Esophagus muscularis mucosa (tissue), 4 donors: ENCODE data around the gene SLC4A4. TPM values are rescaled to one million over a fixed set of nuclear protein-coding genes. Genes with fewer than 3 reads are reported as not detected.
"Not testable (repeated sequence)": the region's sequence is repeated elsewhere in the genome, so short reads cannot be mapped to it uniquely, and the experiment has no call there.

Source experiments
- DNase-seq: peaks from one replicate; pipeline ENCODE4 v3.0.0-alpha.2; 2017; ENCODE audit errors: extremely low spot score
- H3K27ac ChIP-seq, 4 donors: fragments of 200-600 bp; sonication (generic); replicated peaks in 1 of 4; 1 replicate in 3 of 4; 2 replicates in 1 of 4; pipeline ENCODE4 v1.5.1; 2016 to 2019; ENCODE audit warnings: mild to moderate bottlenecking in 1 of 4
- H3K27me3 ChIP-seq, 4 donors: fragments of 200-600 bp; sonication (generic); one replicate each; pipeline versions ENCODE4 v1.5.1 to v1.6.0; 2016 to 2019
- H3K36me3 ChIP-seq, 4 donors: fragments of 200-600 bp; sonication (generic); one replicate each; pipeline ENCODE4 v1.5.1; 2016 to 2019
- H3K4me1 ChIP-seq, 4 donors: fragments of 200-600 bp; sonication (generic); one replicate each; pipeline ENCODE4 v1.5.1; 2016 to 2019
- H3K4me3 ChIP-seq, 4 donors: fragments of 200-600 bp; sonication (generic); 1 replicate in 2 of 4; 2 replicates in 2 of 4; pipeline ENCODE4 v1.5.1; 2016 to 2019; ENCODE audit warnings: mild to moderate bottlenecking in 4 of 4, moderate library complexity in 1 of 4
- H3K9me3 ChIP-seq, 4 donors: fragments of 200-600 bp; sonication (generic); 1 replicate in 3 of 4; 2 replicates in 1 of 4; pipeline ENCODE4 v1.5.1; 2016 to 2019
- EP300 ChIP-seq: sonication (generic); formaldehyde crosslinking; IDR thresholded peaks from one replicate; pipeline ENCODE4 v1.6.1; 2017; ENCODE audit warnings: antibody characterized with exemption
- POLR2A ChIP-seq: fragments of 450-650 bp; IDR thresholded peaks from one replicate; pipeline ENCODE4 v1.6.1; 2017; ENCODE audit warnings: antibody characterized with exemption, moderate library complexity, mild to moderate bottlenecking, low read depth
- POLR2AphosphoS5 ChIP-seq, 2 donors: sonication (generic); formaldehyde crosslinking; IDR thresholded peaks; one replicate each; pipeline ENCODE4 v1.6.1; 2017; ENCODE audit warnings: antibody characterized with exemption in 2 of 2
- WGBS: methylation state at CpG from one replicate; pipeline ENCODE4 v1.1.5; 2018; 5-methylcytosine and 5-hydroxymethylcytosine counted together
- intact Hi-C: fragments of 100-400 bp; cut with DNase I; formaldehyde crosslinking; loops from one replicate; pipeline ENCODE4 v1.15.1; 2023
- total RNA-seq, 4 donors: library from RNA; depleted of rRNA; stranded (reverse); fragments of >200 nt; gene quantifications; one replicate each; pipeline versions ENCODE4 v1.1.0 to v1.2.1, GENCODE V29; 2016
- TF ChIP-seq, protein P1 (sequence below), 3 experiments: fragments of 200-600 bp in 2 of 3; fragments of 450-650 bp in 1 of 3; sonication (generic) in 2 of 3; IDR thresholded peaks; one replicate each; pipeline ENCODE4 v1.5.1; 2017 to 2019; ENCODE audit warnings: antibody characterized with exemption in 3 of 3, mild to moderate bottlenecking in 2 of 3, moderate library complexity in 1 of 3

The SLC4A4 gene
- total RNA-seq, 4 donors from 2014 or later = 1.2 to 4.8 (median 2.7) TPM

GRCh38 chr4:71406459-71406963 lies 67.7 kb downstream of the SLC4A4 start:
- Histone ChIP-seq H3K4me1 (no peaks in the 10 kb centered on the region), H3K27ac (no peak overlapping the region), H3K4me3 (no peak overlapping the region), H3K36me3 (no peaks in the 10 kb centered on the region), H3K27me3 (no peaks in the 10 kb centered on the region), H3K9me3 (peaks cover 0 to 11% (median 9%) of the 10 kb centered on the region in 4 donors)
- intact Hi-C loops = no loop called here
- no peak for DNase-seq
- WGBS = 95% methylated on average over 1 of the region's 1 CpG
- TF ChIP-seq POLR2AphosphoS5 (IDR thresholded peaks at IDR 0.05) (no peak), POLR2A (no peak), EP300 (no peak)
- TF ChIP-seq, protein P1, sequence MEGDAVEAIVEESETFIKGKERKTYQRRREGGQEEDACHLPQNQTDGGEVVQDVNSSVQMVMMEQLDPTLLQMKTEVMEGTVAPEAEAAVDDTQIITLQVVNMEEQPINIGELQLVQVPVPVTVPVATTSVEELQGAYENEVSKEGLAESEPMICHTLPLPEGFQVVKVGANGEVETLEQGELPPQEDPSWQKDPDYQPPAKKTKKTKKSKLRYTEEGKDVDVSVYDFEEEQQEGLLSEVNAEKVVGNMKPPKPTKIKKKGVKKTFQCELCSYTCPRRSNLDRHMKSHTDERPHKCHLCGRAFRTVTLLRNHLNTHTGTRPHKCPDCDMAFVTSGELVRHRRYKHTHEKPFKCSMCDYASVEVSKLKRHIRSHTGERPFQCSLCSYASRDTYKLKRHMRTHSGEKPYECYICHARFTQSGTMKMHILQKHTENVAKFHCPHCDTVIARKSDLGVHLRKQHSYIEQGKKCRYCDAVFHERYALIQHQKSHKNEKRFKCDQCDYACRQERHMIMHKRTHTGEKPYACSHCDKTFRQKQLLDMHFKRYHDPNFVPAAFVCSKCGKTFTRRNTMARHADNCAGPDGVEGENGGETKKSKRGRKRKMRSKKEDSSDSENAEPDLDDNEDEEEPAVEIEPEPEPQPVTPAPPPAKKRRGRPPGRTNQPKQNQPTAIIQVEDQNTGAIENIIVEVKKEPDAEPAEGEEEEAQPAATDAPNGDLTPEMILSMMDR (IDR thresholded peaks at IDR 0.05) = no peak

DNA sequence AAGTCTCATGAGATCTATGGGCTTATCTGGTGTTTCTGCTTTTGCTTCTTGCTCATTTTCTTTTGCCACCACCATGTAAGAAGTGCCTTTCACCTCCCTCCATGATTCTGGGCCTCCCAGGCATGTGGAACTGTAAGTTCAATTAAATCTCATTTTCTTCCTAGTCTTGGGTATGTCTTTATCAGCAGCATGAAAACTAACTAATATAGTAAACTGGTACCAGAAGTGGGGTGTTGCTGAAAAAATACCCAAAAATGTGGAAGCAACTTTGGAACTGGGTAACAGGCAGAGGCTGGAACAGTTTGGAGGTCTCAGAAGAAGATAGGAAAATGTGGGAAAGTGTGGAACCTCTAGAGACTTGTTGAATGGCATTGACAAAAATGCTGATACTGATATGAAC lies 70.1 kb downstream of the SLC4A4 start:
- H3K27me3 ChIP-seq, H3K27ac ChIP-seq, DNase-seq, H3K4me1 ChIP-seq, intact Hi-C loops, H3K36me3 ChIP-seq, H3K4me3 ChIP-seq: not testable (repeated sequence)
- peaks cover 0 to 11% (median 9%) of the 10 kb centered on the region in 4 donors for H3K9me3 ChIP-seq

GRCh38 chr4:71411981-71412380 lies 73.2 kb downstream of the SLC4A4 start:
- Histone ChIP-seq H3K4me1 (no peaks in the 10 kb centered on the region), H3K27ac (no peak overlapping the region), H3K4me3 (no peak overlapping the region), H3K27me3 (no peaks in the 10 kb centered on the region), H3K9me3 (peaks cover 0 to 11% (median 9%) of the 10 kb centered on the region in 4 donors), H3K36me3 (no peaks in the 10 kb centered on the region)
- WGBS = 65% methylated on average over 2 of the region's 2 CpGs
- intact Hi-C loops = no loop called here
- TF ChIP-seq EP300 = no peak
- TF ChIP-seq POLR2AphosphoS5 (IDR thresholded peaks at IDR 0.05) = no peak
- TF ChIP-seq, protein P1 (IDR thresholded peaks at IDR 0.05) = no peak
- TF ChIP-seq POLR2A = no peak
- no peak for DNase-seq

- WGBS = 83% methylated on average over 2 of the region's 2 CpGs
- DNase-seq = no peak
- H3K4me1 ChIP-seq = no peaks in the 10 kb centered on the region
- H3K9me3 ChIP-seq = no peaks in the 10 kb centered on the region
- no peaks in the 10 kb centered on the region for H3K27me3 ChIP-seq
- H3K36me3 ChIP-seq = no peaks in the 10 kb centered on the region
- no peak overlapping the region for H3K27ac ChIP-seq
- intact Hi-C loops = no loop called here
- H3K4me3 ChIP-seq = no peak overlapping the region
- TF ChIP-seq POLR2AphosphoS5 (IDR thresholded peaks at IDR 0.05) (no peak), POLR2A (no peak), EP300 (no peak)
- TF ChIP-seq, protein P1 (IDR thresholded peaks at IDR 0.05) = no peak
Observed at GRCh38 chr4:71415491-71415890, 76.7 kb downstream of the SLC4A4 start.

- Histone ChIP-seq H3K4me1 (no peaks in the 10 kb centered on the region), H3K27me3 (no peaks in the 10 kb centered on the region), H3K27ac (no peak overlapping the region), H3K4me3 (no peak overlapping the region), H3K9me3 (no peaks in the 10 kb centered on the region), H3K36me3 (no peaks in the 10 kb centered on the region)
- DNase-seq = no peak
- TF ChIP-seq POLR2A = no peak
- TF ChIP-seq POLR2AphosphoS5 (IDR thresholded peaks at IDR 0.05) = no peak
- no peak for TF ChIP-seq EP300
- TF ChIP-seq, protein P1 (IDR thresholded peaks at IDR 0.05) = no peak
- intact Hi-C loops = no loop called here
Observed at GRCh38 chr4:71417150-71417549, 78.3 kb downstream of the SLC4A4 start.
